Omental fat pad (tissue), 4 donors: ENCODE measurements around the gene ID4. TPM values are rescaled to one million over a fixed set of nuclear protein-coding genes. Genes with fewer than 3 reads are reported as not detected.

ENCODE experiments used
- ATAC-seq: fragments of 150-250 bp; one replicate; pipeline ENCODE4 v1.9.1; 2016; ENCODE audit warnings: mild to moderate bottlenecking, moderate library complexity; ENCODE audit not compliant: low FRiP score
- DNase-seq: peaks from one replicate; pipeline ENCODE4 v3.0.0-alpha.2; 2019; ENCODE audit warnings: low spot score
- total RNA-seq, 4 donors: library from RNA; depleted of rRNA; stranded (reverse); fragments of >200 nt; gene quantifications; one replicate each; pipeline ENCODE4 v1.1.0, GENCODE V29; 2016
- TF ChIP-seq, protein P1 (sequence below), 3 donors: fragments of 450-650 bp; IDR thresholded peaks; one replicate each; pipeline ENCODE4 v1.5.1; 2016 to 2017; ENCODE audit warnings: antibody characterized with exemption in 3 of 3, mild to moderate bottlenecking in 3 of 3, moderate library complexity in 2 of 3

Gene ID4
- total RNA-seq, 4 donors from 2014 or later, result 8.5 to 184 (median 82.1) TPM

DNA sequence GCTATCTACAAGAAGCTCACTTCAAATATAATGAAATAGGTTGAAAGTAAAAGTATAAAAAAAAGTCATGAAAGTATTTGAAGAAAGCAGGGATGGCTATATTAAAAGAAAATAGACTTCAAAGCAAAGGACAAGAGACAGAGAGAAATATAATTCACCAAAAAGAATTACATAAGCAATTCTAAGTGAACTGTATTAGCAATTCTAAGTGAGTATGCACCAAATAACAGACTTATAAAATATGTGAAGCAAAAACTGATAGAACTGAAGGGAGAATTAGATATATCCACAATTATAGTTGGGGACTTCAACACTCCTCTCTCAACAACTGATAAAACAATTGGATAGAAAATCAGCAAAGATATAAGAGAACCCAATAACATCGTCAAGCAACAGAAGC lies 38.8 kb upstream of the ID4 start:
- TF ChIP-seq, protein P1, sequence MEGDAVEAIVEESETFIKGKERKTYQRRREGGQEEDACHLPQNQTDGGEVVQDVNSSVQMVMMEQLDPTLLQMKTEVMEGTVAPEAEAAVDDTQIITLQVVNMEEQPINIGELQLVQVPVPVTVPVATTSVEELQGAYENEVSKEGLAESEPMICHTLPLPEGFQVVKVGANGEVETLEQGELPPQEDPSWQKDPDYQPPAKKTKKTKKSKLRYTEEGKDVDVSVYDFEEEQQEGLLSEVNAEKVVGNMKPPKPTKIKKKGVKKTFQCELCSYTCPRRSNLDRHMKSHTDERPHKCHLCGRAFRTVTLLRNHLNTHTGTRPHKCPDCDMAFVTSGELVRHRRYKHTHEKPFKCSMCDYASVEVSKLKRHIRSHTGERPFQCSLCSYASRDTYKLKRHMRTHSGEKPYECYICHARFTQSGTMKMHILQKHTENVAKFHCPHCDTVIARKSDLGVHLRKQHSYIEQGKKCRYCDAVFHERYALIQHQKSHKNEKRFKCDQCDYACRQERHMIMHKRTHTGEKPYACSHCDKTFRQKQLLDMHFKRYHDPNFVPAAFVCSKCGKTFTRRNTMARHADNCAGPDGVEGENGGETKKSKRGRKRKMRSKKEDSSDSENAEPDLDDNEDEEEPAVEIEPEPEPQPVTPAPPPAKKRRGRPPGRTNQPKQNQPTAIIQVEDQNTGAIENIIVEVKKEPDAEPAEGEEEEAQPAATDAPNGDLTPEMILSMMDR (IDR thresholded peaks at IDR 0.05), result no peak
- no peak for ATAC-seq
- no peak for DNase-seq

GRCh38 chr6:19802656-19803055 lies 34.5 kb upstream of the ID4 start:
- no peak for DNase-seq
- TF ChIP-seq, protein P1 (IDR thresholded peaks at IDR 0.05), result no peak
- no peak for ATAC-seq

- TF ChIP-seq, protein P1 (IDR thresholded peaks at IDR 0.05), result no peak
- DNase-seq, result no peak
- ATAC-seq, result no peak
These were observed 33.6 kb upstream of the ID4 start for GRCh38 chr6:19803331-19804204.

- TF ChIP-seq, protein P1 (IDR thresholded peaks at IDR 0.05), result no peak
- DNase-seq (peak; percentile 76), ATAC-seq (peak; percentile 98)
These were observed 32.7 kb upstream of the ID4 start for GRCh38 chr6:19804205-19805128.

DNA sequence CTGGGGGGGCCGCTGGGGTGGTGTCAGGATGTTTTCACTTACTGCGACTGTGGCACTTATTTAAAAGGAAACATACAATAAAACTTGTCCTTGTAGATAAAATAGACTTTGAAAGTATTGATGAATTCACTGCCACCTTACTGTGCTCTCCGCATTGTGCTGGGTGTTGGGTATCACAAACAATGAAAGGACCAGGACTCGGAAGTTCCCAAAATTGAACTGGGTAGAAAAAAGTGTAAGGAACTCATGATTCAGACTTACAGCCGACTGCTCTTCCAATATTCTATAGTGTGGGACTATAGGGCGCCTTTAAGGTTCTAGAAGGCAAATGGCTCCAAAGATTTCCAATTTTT lies 32.1 kb upstream of the ID4 start:
- TF ChIP-seq, protein P1 (IDR thresholded peaks at IDR 0.05), result no peak
- no peak for ATAC-seq
- DNase-seq, result no peak

GRCh38 chr6:19806971-19807396 lies 30.2 kb upstream of the ID4 start:
- ATAC-seq (no peak), DNase-seq (no peak)
- TF ChIP-seq, protein P1 (IDR thresholded peaks at IDR 0.05), result no peak
